PC-9 (cell line): ENCODE measurements around the gene EHMT1. TPM values are rescaled to one million over a fixed set of nuclear protein-coding genes. Genes with fewer than 3 reads are reported as not detected.

ENCODE experiments used
- BruUV-seq: library from RNA; stranded (reverse); fragments of 400-500 nt; replicated peaks from 2 replicates; lab custom pipeline; 2021; lab: Mats Ljungman, UMichigan
- CTCF ChIA-PET: fragments of 300-600 bp; sonication (Branson Sonifier 250); formaldehyde crosslinking; loops from one replicate; lab custom pipeline; 2022; ENCODE audit warnings: antibody characterized with exemption; lab: Charles Lee
- POLR2A ChIA-PET: fragments of 300-600 bp; sonication (Branson Sonifier 250); formaldehyde crosslinking; loops from one replicate; lab custom pipeline; 2022; ENCODE audit warnings: antibody characterized with exemption; ENCODE audit not compliant: unreplicated experiment; lab: Charles Lee
- DNase-seq, 2 experiments: peaks; one replicate each; pipeline versions ENCODE4 v3.0.0 to v3.0.0-alpha.2; 2015 to 2022; ENCODE audit warnings: mixed read lengths in 1 of 2
- H2AFZ ChIP-seq: fragments of 200-600 bp; sonication (generic); 2 replicates; pipeline ENCODE4 v1.8.1; 2017; ENCODE audit warnings: antibody characterized with exemption
- H3F3A ChIP-seq: fragments of 200-600 bp; sonication (generic); 2 replicates; pipeline ENCODE4 v1.8.1; 2017; ENCODE audit warnings: antibody characterized with exemption, mild to moderate bottlenecking, low read depth; ENCODE audit not compliant: insufficient read depth
- H3K27ac ChIP-seq: fragments of 200-600 bp; sonication (generic); 2 replicates; pipeline ENCODE4 v1.6.1; 2016; ENCODE audit warnings: mixed run types
- H3K27me3 ChIP-seq: fragments of 200-600 bp; sonication (generic); 2 replicates; pipeline ENCODE4 v1.6.1; 2016; ENCODE audit warnings: low read depth, mixed run types; ENCODE audit not compliant: insufficient read depth
- H3K36me3 ChIP-seq: fragments of 200-600 bp; sonication (generic); 2 replicates; pipeline ENCODE4 v1.6.1; 2016; ENCODE audit warnings: low read depth, mixed run types
- H3K4me1 ChIP-seq: fragments of 200-600 bp; sonication (generic); replicated peaks from 2 replicates; pipeline ENCODE4 v1.6.1; 2016; ENCODE audit warnings: mixed run types; ENCODE audit not compliant: insufficient read depth
- H3K4me2 ChIP-seq: fragments of 200-600 bp; sonication (generic); 2 replicates; pipeline ENCODE4 v1.6.1; 2017; ENCODE audit warnings: mixed run types
- H3K4me3 ChIP-seq: fragments of 200-600 bp; sonication (generic); 2 replicates; pipeline ENCODE4 v1.6.1; 2016; ENCODE audit warnings: mixed run types
- H3K79me2 ChIP-seq: fragments of 200-600 bp; sonication (generic); 2 replicates; pipeline ENCODE4 v1.6.1; 2017; ENCODE audit warnings: low read depth, mixed run types
- H3K9me2 ChIP-seq: fragments of 200-600 bp; sonication (generic); 2 replicates; pipeline ENCODE4 v1.8.1; 2017; ENCODE audit warnings: mild to moderate bottlenecking; ENCODE audit not compliant: insufficient read depth
- H3K9me3 ChIP-seq: fragments of 200-600 bp; sonication (generic); 2 replicates; pipeline ENCODE4 v1.8.1; 2016; ENCODE audit warnings: low read depth; ENCODE audit not compliant: insufficient read depth
- H4K20me1 ChIP-seq: fragments of 200-600 bp; sonication (generic); 2 replicates; pipeline ENCODE4 v1.8.1; 2017; ENCODE audit not compliant: insufficient read depth
- EZH2 ChIP-seq: fragments of 200-600 bp; sonication (generic); IDR thresholded peaks from 2 replicates; pipeline ENCODE4 v1.8.0; 2017; ENCODE audit warnings: antibody characterized with exemption, low read depth
- intact Hi-C: fragments of 100-400 bp; cut with micrococcal nuclease; formaldehyde crosslinking; loops from one replicate; pipeline ENCODE4 v1.10.0; 2022; ENCODE audit not compliant: unreplicated experiment
- total RNA-seq: library from RNA; stranded (reverse); gene quantifications from 2 replicates; pipeline ENCODE4 v1.2.3, GENCODE V29; 2021
- TF ChIP-seq, protein P1 (sequence below): fragments of 200-600 bp; sonication (generic); conservative IDR thresholded peaks from 2 replicates; pipeline ENCODE4 v1.6.1; 2017; ENCODE audit warnings: mixed run types, antibody characterized with exemption, mild to moderate bottlenecking, moderate library complexity

Gene EHMT1
- total RNA-seq, 1 experiment from 2014 or later: 116 TPM

DNA sequence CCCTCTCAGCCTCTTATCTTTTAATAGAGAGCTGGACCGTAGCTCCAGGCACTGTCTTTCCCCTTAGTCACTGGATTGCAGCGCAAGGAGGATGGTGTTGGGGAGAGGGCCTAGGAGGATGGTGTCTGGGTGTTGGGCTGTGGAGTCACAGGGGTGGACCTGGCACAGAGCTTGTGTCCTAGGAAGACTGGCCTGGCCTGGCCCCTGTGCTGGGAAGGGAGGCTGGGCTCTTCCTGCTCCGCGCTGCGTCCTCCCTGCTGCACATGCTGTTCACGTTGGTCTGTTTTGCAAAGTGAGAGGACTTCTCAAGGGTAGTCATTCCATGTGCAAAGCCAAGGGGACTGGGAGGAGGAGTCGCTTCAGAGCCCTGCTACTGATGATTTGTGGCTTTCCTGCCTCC is 123.9 kb downstream of the EHMT1 start:
- Histone ChIP-seq H3K4me3 (no peak overlapping the region), H3K9me3 (no peaks in the 10 kb centered on the region), H4K20me1 (no peaks in the 10 kb centered on the region; the same call in 1 of the 2 replicates), H3K9me2 (no peaks in the 10 kb centered on the region), H3K27ac (no peak overlapping the region), H3K27me3 (no peaks in the 10 kb centered on the region), H3K36me3 (no peaks in the 10 kb centered on the region; the same call in 1 of the 2 replicates), H3F3A (no peaks in the 10 kb centered on the region), H3K79me2 (no peaks in the 10 kb centered on the region), H3K4me1 (peaks cover 8% of the 10 kb centered on the region; the same call in 1 of the 2 replicates), H2AFZ (no peak overlapping the region), H3K4me2 (no peak overlapping the region)
- intact Hi-C loops: loop anchor here (10.0 kb wide), 1 partner anchor 68 kb away; no protein-coding TSS in a partner anchor
- no peak for DNase-seq
- no TSS peak for BruUV-seq
- CTCF ChIA-PET: no interaction called here
- POLR2A ChIA-PET: no interaction called here
- TF ChIP-seq, protein P1, sequence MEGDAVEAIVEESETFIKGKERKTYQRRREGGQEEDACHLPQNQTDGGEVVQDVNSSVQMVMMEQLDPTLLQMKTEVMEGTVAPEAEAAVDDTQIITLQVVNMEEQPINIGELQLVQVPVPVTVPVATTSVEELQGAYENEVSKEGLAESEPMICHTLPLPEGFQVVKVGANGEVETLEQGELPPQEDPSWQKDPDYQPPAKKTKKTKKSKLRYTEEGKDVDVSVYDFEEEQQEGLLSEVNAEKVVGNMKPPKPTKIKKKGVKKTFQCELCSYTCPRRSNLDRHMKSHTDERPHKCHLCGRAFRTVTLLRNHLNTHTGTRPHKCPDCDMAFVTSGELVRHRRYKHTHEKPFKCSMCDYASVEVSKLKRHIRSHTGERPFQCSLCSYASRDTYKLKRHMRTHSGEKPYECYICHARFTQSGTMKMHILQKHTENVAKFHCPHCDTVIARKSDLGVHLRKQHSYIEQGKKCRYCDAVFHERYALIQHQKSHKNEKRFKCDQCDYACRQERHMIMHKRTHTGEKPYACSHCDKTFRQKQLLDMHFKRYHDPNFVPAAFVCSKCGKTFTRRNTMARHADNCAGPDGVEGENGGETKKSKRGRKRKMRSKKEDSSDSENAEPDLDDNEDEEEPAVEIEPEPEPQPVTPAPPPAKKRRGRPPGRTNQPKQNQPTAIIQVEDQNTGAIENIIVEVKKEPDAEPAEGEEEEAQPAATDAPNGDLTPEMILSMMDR: no peak
- TF ChIP-seq EZH2: no peak

GRCh38 chr9:137743695-137744094 is 124.9 kb downstream of the EHMT1 start:
- no peak overlapping the region for H3K27ac ChIP-seq
- H2AFZ ChIP-seq: no peak overlapping the region
- H3K4me3 ChIP-seq: no peak overlapping the region
- no peak for DNase-seq
- peaks cover 8% of the 10 kb centered on the region; the same call in 1 of the 2 replicates for H3K4me1 ChIP-seq
- TF ChIP-seq EZH2: no peak
- TF ChIP-seq, protein P1: no peak
- no peaks in the 10 kb centered on the region for H3K27me3 ChIP-seq
- no peak overlapping the region for H3K4me2 ChIP-seq
- ChIA-PET POLR2A (no interaction called here), CTCF (no interaction called here)
- BruUV-seq: no TSS peak
- H4K20me1 ChIP-seq: no peaks in the 10 kb centered on the region; the same call in 1 of the 2 replicates
- no peaks in the 10 kb centered on the region for H3F3A ChIP-seq
- peaks cover 5% of the 10 kb centered on the region; the same call in 1 of the 2 replicates for H3K36me3 ChIP-seq
- no peaks in the 10 kb centered on the region for H3K9me2 ChIP-seq
- no peaks in the 10 kb centered on the region for H3K79me2 ChIP-seq
- H3K9me3 ChIP-seq: no peaks in the 10 kb centered on the region
- intact Hi-C loops: loop anchor here (10.0 kb wide), 1 partner anchor 69 kb away; no protein-coding TSS in a partner anchor

DNA sequence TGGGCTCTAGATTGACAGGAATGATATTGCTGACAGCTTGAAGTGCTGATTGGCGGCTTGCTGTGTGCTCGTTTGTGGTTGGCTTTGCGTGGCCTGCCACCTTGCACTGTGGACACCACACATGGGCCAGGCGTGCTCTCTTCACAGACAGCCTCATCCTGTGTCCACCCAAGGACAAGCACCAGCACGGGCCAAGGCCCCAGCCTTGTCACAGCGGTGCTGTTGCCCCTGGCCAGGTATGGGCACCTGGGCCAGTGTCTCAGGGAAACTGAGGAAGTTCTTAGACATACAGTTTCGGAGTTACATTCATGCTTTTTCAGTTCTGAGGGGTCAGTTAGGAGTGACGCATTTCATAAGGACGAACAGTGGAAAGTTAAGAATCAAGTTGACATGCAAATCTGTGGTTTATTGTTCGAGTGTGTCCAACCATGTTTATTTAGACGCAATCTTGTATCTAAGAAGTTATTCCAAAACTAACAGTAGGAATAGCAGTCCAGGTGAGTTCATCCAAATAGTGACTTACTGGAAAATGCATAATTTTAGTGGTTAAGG is 125.9 kb downstream of the EHMT1 start:
- DNase-seq: no peak
- Histone ChIP-seq H3K4me2 (no peak overlapping the region), H3F3A (no peaks in the 10 kb centered on the region), H3K4me1 (peaks cover 8% of the 10 kb centered on the region; the same call in 1 of the 2 replicates), H3K4me3 (no peak overlapping the region), H3K36me3 (peaks cover 5% of the 10 kb centered on the region; the same call in 1 of the 2 replicates), H3K9me2 (no peaks in the 10 kb centered on the region), H3K27me3 (no peaks in the 10 kb centered on the region), H3K27ac (no peak overlapping the region), H3K79me2 (no peaks in the 10 kb centered on the region), H4K20me1 (no peaks in the 10 kb centered on the region; the same call in 1 of the 2 replicates), H2AFZ (no peak overlapping the region), H3K9me3 (no peaks in the 10 kb centered on the region)
- no peak for TF ChIP-seq EZH2
- ChIA-PET CTCF (interaction anchor here (0.5 kb wide), 1 partner anchor 766 kb away, joined by 3 read pairs; no protein-coding TSS in a partner anchor), POLR2A (no interaction called here)
- BruUV-seq: no TSS peak
- intact Hi-C loops: loop anchor here (10.0 kb wide), 1 partner anchor 70 kb away; no protein-coding TSS in a partner anchor
